H1 (cell line): ENCODE results near the gene EIF5A2. TPM values are rescaled to one million over a fixed set of nuclear protein-coding genes. Genes with fewer than 3 reads are reported as not detected.

Experiments used
- BCL11A ChIP-seq, 2 experiments: IDR thresholded peaks; one replicate each; pipeline ENCODE4 v1.6.1; 2011; ENCODE audit warnings: low read depth in 2 of 2, low read length in 2 of 2, mild to moderate bottlenecking in 2 of 2
- CHD2 ChIP-seq: IDR thresholded peaks from 2 replicates; pipeline ENCODE4 v1.6.1; 2012; ENCODE audit warnings: low read length, improper control_type of control experiment
- EZH2 ChIP-seq: fragments of 200-600 bp; sonication (generic); IDR thresholded peaks from 2 replicates; pipeline ENCODE4 v1.7.1; 2012; ENCODE audit warnings: low read depth, mild to moderate bottlenecking, moderate library complexity, low read length, inconsistent platforms; ENCODE audit not compliant: severe bottlenecking
- JUND ChIP-seq: IDR thresholded peaks from 2 replicates; pipeline ENCODE4 v1.6.1; 2011; ENCODE audit warnings: mild to moderate bottlenecking, improper control_type of control experiment, low read length
- NANOG ChIP-seq: IDR thresholded peaks from 2 replicates; pipeline ENCODE4 v1.6.1; 2011; ENCODE audit warnings: low read length, low read depth, mild to moderate bottlenecking, inconsistent platforms; ENCODE audit not compliant: insufficient read depth, poor library complexity, severe bottlenecking
- POLR2A ChIP-seq, 2 experiments: IDR thresholded peaks; 1 replicate in 1 of 2; 2 replicates in 1 of 2; pipeline ENCODE4 v1.6.1; 2011; ENCODE audit warnings: low read depth in 2 of 2, low read length in 2 of 2, mild to moderate bottlenecking in 2 of 2; ENCODE audit errors: control extremely low read depth in 1 of 2
- RFX5 ChIP-seq: IDR thresholded peaks from 2 replicates; pipeline ENCODE4 v1.6.1; 2011; ENCODE audit warnings: low read depth, low read length, improper control_type of control experiment, borderline replicate concordance
- SRF ChIP-seq: IDR thresholded peaks from 2 replicates; pipeline ENCODE4 v1.6.1; 2011; ENCODE audit warnings: mild to moderate bottlenecking, low read depth, low read length, moderate library complexity
- TAF1 ChIP-seq: IDR thresholded peaks from 2 replicates; pipeline ENCODE4 v1.6.1; 2011; ENCODE audit warnings: mild to moderate bottlenecking, low read depth, low read length
- TEAD4 ChIP-seq: IDR thresholded peaks from 2 replicates; pipeline ENCODE4 v1.6.1; 2012; ENCODE audit warnings: low read depth, low read length, inconsistent platforms, mixed read lengths
- ZNF274 ChIP-seq: IDR thresholded peaks from 2 replicates; pipeline ENCODE4 v1.7.0; 2012; ENCODE audit warnings: low read length, borderline replicate concordance; ENCODE audit errors: extremely low read depth
- polyA plus RNA-seq, 7 experiments: library from polyadenylated mRNA; depleted of rRNA in 3 of 7; stranded (reverse) in 5 of 7; unstranded in 2 of 7; fragments of >200 nt in 5 of 7; fragments of 200-250 nt in 2 of 7; gene quantifications; 1 replicate in 5 of 7; 2 replicates in 1 of 7; 4 replicates in 1 of 7; pipeline versions ENCODE4 v1.2.1 to v1.2.3, GENCODE V29; 2011 to 2013; ENCODE audit warnings: missing spikeins in 2 of 7, mixed read lengths in 2 of 7
- total RNA-seq: library from RNA; stranded (reverse); fragmentation: NEBNext Ultra II Directional; extraction: Animal tissue kit (Norgen Biotek cat#: 25700); gene quantifications from 2 replicates; pipeline ENCODE4 v1.2.1, GENCODE V29; 2021
- TF ChIP-seq, protein P1 (sequence below): IDR thresholded peaks from 2 replicates; pipeline ENCODE4 v1.6.1; 2011; ENCODE audit warnings: low read length, improper control_type of control experiment
- TF ChIP-seq, protein P2 (sequence below): IDR thresholded peaks from 2 replicates; pipeline ENCODE4 v1.6.1; 2012; ENCODE audit warnings: low read length, inconsistent platforms
- TF ChIP-seq, protein P3 (sequence below), 3 experiments: IDR thresholded peaks; 1 replicate in 2 of 3; 2 replicates in 1 of 3; pipeline versions ENCODE4 v1.5.1 to v1.6.1; 2011; ENCODE audit warnings: low read length in 3 of 3, mild to moderate bottlenecking in 3 of 3, inconsistent platforms in 2 of 3, low read depth in 1 of 3, moderate library complexity in 1 of 3; ENCODE audit not compliant: insufficient read depth in 1 of 3; ENCODE audit errors: control extremely low read depth in 1 of 3

EIF5A2 gene
- total and polyA plus RNA-seq, 2 of the 8 experiments (the other 6 are each of a cell fraction or from before 2014, with no cell fraction given) = 1.5 to 15.0 TPM

DNA sequence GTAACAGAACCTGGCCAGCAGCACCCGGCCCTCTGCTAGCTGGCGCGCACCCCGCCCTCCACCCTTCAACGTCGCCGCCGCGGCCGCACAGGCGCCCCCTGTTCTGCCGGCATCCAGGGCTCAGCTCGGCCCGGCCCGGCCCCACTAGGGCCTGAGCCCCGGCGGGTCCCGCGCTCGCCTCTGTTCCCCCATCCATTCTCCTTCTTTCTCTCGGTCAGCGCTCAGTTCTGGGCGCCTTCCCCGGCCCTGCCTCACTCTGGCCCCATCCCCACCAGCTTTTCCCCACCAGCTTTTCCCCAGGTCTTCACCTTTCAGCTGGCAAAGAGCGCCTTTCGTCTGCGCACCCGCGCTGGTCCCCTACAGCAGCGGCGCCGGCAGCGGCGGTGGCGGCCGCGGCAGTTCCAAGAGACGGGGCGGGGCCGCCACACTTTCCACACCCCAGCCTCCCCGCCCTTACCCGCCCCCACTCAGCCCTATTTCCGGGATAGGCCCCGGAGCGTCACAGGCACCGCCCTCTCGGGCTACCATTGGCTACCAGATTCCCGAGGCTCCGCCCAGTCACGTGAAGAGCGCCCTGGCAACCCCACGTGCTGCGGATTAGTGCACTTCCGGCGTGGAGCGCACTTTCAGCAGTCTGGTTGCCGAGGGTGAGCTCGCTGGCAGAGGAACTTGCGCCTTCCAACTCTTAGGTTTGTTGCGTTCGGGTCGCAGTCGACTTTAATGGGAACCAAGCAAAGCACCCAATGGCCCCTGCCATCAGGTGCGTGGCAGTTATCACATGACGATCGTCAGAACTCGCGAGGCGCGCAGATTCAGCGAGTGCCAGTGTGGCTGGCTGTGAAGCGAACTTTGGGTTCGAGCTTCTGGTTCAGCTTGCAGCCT lies at the start of gene EIF5A2 (continued):
- TF ChIP-seq CHD2 = no peak
- TF ChIP-seq TAF1 = peak; percentile 47
- TF ChIP-seq TEAD4 = no peak
- TF ChIP-seq EZH2 = peak; percentile 37
- TF ChIP-seq, protein P1, sequence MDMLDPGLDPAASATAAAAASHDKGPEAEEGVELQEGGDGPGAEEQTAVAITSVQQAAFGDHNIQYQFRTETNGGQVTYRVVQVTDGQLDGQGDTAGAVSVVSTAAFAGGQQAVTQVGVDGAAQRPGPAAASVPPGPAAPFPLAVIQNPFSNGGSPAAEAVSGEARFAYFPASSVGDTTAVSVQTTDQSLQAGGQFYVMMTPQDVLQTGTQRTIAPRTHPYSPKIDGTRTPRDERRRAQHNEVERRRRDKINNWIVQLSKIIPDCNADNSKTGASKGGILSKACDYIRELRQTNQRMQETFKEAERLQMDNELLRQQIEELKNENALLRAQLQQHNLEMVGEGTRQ = peak; percentile 98
- no peak for TF ChIP-seq NANOG
- TF ChIP-seq POLR2A (IDR thresholded peaks at IDR 0.05; ENCODE audit: control extremely low read depth in 1 of 2, low read depth in 2 of 2, low read length in 2 of 2) = peak in 1 of 2 experiments; percentile 51; a peak in 1 of 3 replicates
- no peak for TF ChIP-seq SRF
- TF ChIP-seq, protein P2, sequence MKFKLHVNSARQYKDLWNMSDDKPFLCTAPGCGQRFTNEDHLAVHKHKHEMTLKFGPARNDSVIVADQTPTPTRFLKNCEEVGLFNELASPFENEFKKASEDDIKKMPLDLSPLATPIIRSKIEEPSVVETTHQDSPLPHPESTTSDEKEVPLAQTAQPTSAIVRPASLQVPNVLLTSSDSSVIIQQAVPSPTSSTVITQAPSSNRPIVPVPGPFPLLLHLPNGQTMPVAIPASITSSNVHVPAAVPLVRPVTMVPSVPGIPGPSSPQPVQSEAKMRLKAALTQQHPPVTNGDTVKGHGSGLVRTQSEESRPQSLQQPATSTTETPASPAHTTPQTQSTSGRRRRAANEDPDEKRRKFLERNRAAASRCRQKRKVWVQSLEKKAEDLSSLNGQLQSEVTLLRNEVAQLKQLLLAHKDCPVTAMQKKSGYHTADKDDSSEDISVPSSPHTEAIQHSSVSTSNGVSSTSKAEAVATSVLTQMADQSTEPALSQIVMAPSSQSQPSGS = no peak
- TF ChIP-seq ZNF274 = no peak
- TF ChIP-seq, protein P3, sequence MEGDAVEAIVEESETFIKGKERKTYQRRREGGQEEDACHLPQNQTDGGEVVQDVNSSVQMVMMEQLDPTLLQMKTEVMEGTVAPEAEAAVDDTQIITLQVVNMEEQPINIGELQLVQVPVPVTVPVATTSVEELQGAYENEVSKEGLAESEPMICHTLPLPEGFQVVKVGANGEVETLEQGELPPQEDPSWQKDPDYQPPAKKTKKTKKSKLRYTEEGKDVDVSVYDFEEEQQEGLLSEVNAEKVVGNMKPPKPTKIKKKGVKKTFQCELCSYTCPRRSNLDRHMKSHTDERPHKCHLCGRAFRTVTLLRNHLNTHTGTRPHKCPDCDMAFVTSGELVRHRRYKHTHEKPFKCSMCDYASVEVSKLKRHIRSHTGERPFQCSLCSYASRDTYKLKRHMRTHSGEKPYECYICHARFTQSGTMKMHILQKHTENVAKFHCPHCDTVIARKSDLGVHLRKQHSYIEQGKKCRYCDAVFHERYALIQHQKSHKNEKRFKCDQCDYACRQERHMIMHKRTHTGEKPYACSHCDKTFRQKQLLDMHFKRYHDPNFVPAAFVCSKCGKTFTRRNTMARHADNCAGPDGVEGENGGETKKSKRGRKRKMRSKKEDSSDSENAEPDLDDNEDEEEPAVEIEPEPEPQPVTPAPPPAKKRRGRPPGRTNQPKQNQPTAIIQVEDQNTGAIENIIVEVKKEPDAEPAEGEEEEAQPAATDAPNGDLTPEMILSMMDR (IDR thresholded peaks at IDR 0.05; ENCODE audit: control extremely low read depth in 1 of 3, insufficient read depth in 1 of 3, low read depth in 1 of 3, low read length in 3 of 3) = no peak
- no peak for TF ChIP-seq JUND
- no peak for TF ChIP-seq BCL11A (IDR thresholded peaks at IDR 0.05; ENCODE audit: low read depth in 2 of 2, low read length in 2 of 2)
- TF ChIP-seq RFX5 = no peak
